WERI-Rb-1 (cell line): Measurements from ENCODE around the gene KLHL40.

Source experiments
- DNase-seq: peaks from one replicate; pipeline ENCODE4 v3.0.0-alpha.2; 2020
- H3K27ac ChIP-seq: fragments of 250-450 bp; sonication (Bioruptor Pico); 2 replicates; pipeline ENCODE4 v1.5.1; 2020; ENCODE audit warnings: mild to moderate bottlenecking, moderate library complexity
- H3K27me3 ChIP-seq: fragments of 250-450 bp; sonication (Bioruptor Pico); 2 replicates; pipeline ENCODE4 v1.5.1; 2021; ENCODE audit warnings: mild to moderate bottlenecking, low read depth, moderate library complexity; ENCODE audit not compliant: insufficient read depth, severe bottlenecking
- H3K36me3 ChIP-seq: fragments of 250-450 bp; sonication (Bioruptor Pico); 2 replicates; pipeline ENCODE4 v1.5.1; 2020; ENCODE audit warnings: mild to moderate bottlenecking, moderate library complexity
- H3K4me3 ChIP-seq: 2 replicates; pipeline ENCODE4 v1.5.1; 2011; ENCODE audit warnings: low read depth, mild to moderate bottlenecking, control low read depth, low read length
- H3K9me3 ChIP-seq: fragments of 250-450 bp; sonication (Bioruptor Pico); 2 replicates; pipeline ENCODE4 v1.5.1; 2021; ENCODE audit warnings: mild to moderate bottlenecking, moderate library complexity; ENCODE audit not compliant: severe bottlenecking
- TF ChIP-seq, protein P1 (sequence below): IDR thresholded peaks from 2 replicates; pipeline ENCODE4 v1.5.1; 2011; ENCODE audit warnings: low read depth, mild to moderate bottlenecking, control low read depth, inconsistent platforms, low read length

KLHL40 gene

DNA sequence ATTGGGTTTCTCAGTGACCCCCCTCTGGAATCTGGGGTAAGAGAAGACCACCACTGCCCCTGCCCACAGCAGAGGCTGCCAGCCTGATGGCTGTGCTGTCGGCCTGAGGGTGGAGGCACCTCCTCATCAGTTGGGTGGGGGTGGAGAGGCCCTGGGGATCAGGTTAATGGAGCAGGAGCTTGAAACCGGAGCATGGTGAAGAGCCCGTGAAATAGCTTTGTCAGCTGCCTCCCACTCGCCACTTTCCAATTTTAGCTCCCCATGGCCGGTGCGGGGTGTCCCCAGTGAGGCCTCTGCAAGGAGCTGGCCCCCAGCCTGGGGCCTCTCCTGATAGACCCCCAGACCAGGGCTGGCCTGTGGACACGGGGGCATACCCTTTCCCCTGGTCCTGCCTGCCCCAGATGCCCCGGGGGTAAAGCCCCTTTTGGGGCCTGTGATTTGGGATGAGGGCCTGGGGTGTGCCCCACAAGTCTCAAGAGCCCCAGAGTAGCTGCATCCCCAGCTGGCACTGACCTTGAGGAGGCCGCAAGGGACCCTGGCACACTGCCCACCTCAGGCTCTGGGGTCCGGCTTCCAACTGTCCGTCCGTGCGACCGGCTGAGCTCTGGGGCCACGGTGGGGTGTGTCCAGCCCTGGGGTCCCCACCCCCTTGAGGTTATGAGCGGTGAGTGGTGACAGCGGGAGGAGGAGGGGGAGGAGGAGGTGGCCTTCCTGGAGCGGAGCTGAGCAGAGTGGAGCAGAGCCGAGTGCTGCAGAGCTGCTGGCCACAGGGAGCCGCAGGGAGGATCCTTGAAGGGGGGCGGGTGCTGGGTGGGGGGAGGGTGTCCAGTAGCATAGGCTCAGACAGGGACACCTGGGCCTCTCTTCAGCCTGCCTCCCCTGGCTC is 17.0 kb downstream of the KLHL40 start, which contains the start of gene HHATL:
HHATL (minus strand) TSS at position 733 of the 886 bp plus-strand sequence. CDS start 1,972 bp downstream, outside the sequence.
- Histone ChIP-seq H3K36me3 (no peaks in the 10 kb centered on the region), H3K27me3 (no peaks in the 10 kb centered on the region), H3K4me3 (peak within 1 kb of the TSS; percentile 24), H3K27ac (peak within 1 kb of the TSS; percentile 57), H3K9me3 (no peaks in the 10 kb centered on the region)
- peak; percentile 81 for DNase-seq
- TF ChIP-seq, protein P1, sequence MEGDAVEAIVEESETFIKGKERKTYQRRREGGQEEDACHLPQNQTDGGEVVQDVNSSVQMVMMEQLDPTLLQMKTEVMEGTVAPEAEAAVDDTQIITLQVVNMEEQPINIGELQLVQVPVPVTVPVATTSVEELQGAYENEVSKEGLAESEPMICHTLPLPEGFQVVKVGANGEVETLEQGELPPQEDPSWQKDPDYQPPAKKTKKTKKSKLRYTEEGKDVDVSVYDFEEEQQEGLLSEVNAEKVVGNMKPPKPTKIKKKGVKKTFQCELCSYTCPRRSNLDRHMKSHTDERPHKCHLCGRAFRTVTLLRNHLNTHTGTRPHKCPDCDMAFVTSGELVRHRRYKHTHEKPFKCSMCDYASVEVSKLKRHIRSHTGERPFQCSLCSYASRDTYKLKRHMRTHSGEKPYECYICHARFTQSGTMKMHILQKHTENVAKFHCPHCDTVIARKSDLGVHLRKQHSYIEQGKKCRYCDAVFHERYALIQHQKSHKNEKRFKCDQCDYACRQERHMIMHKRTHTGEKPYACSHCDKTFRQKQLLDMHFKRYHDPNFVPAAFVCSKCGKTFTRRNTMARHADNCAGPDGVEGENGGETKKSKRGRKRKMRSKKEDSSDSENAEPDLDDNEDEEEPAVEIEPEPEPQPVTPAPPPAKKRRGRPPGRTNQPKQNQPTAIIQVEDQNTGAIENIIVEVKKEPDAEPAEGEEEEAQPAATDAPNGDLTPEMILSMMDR: no peak

DNA sequence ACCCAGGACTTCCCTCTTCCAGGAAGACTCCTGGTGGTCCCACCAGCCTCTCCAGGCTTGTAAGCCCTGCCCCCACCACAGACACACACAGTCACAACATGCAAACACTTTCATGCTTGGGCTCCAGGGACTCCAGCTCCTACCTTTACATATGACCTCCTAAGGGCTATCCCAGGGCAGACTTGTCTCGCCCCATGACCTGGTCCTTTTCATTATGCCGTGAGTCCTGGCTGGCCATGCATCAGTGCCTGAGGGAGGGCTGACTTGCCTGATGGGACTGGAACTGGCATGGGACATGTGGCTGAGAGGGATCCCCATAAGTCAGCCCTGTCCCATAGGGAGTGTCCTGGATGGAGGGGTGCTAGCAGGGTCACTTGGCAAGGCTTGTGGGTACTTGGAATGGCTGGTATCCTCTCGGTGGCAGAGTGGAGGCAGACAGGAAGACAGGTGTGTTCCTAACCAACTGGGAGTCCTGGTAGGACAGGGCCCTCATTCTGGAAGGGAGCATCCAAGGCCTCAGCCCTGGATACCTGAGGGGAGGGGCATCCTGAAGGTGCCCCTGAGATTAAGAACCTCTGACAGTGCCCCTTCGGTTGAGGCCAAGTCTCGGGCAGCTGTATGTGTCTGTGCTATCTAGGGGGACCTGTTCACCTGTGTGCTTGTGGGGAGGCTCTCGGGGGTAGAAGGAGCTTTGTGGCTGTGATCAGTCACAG is 17.8 kb downstream of the KLHL40 start:
- Histone ChIP-seq H3K27me3 (no peaks in the 10 kb centered on the region), H3K4me3 (no peak overlapping the region), H3K36me3 (no peaks in the 10 kb centered on the region), H3K27ac (peak overlapping the region; percentile 57), H3K9me3 (no peaks in the 10 kb centered on the region)
- TF ChIP-seq, protein P1: no peak
- DNase-seq: no peak

DNA sequence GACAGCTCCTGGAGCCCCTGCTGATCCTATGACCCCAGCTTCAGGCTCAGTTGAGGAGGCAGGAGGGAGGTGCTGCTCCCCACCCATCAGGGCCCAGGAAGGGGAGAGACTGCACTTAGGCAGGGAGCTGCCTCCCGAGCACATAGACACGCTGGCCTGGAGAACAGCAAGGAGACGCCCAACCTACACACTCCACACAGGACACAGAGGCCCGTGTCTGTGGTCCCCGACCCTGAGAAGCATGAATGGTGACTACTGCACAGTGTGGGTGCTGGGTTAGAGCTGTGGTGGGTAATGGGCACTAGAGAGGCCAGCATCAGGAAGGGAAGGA is 18.3 kb downstream of the KLHL40 start:
- Histone ChIP-seq H3K27ac (no peak overlapping the region), H3K4me3 (no peak overlapping the region), H3K9me3 (no peaks in the 10 kb centered on the region), H3K27me3 (no peaks in the 10 kb centered on the region), H3K36me3 (no peaks in the 10 kb centered on the region)
- no peak for DNase-seq
- TF ChIP-seq, protein P1: no peak

DNA sequence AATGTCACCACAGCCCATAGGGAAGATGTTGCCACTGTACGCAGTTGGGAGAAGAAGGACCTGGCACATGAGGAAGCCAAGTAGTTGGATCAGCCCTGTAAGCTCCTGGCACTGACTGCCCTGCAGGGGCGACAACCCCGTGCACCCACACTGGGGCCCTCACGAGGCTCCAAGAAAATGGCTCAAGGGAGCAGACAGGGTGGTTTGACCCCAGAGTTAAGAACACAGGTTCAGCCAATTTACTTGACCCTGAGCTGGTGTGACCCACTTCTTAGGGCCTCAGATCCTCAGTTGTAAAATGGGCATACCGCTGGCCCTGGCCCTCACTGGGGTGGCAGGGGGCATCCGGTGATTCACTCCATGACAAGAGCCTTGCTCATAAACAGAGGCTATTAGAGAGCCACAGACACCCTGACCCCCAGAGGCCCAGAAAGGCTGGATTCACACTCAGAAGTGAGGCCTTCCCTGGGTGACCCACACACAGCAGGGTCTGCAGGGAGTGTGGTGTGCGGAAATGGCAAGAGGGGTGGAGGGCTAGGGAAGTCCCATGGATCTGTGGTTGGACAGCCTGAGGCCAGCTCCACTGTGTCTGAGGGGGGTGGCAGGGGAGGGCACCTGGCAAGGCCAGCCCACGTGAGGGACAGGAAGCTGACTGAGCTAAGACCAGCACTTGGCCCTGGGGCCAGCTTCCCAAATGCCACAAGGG is 19.0 kb downstream of the KLHL40 start:
- H3K27me3 ChIP-seq: no peaks in the 10 kb centered on the region
- TF ChIP-seq, protein P1: no peak
- no peak overlapping the region for H3K4me3 ChIP-seq
- H3K27ac ChIP-seq: no peak overlapping the region
- no peaks in the 10 kb centered on the region for H3K9me3 ChIP-seq
- no peak for DNase-seq
- no peaks in the 10 kb centered on the region for H3K36me3 ChIP-seq

DNA sequence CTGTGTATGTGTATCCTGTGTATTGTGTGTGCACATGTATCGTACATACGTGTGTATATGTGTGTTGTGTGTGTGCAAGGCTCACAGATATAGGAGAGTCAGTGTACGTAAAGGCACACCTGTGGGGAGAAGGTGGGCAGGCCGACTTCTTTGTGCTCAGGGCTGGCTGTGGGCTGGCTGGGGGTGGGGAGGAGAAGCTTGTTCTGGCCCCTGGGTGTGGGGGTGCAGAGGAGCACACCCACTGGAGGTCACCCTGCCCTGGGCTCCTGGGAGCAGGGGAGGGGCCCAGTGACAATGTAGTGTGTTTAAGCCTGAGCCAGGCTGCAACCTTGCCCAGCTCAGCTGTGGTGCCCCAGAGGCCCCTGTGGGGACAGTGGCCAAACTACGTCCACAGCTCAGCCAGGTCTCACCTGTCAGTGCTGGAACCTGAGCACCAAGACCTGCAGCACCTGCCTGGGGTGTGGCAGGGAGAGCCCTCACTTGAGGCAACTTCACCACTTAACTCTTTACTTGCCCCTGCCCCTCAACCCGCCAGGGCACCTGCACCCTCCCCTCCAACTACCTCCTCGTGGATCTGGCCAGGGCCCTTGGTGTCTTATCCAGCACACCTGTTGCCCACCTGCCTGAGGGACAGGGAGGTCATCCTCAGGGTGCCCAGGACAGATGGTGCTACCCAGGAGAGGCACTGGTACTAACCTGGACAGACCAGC is 19.9 kb downstream of the KLHL40 start:
- DNase-seq: no peak
- Histone ChIP-seq H3K36me3 (no peaks in the 10 kb centered on the region), H3K4me3 (no peak overlapping the region), H3K27me3 (no peaks in the 10 kb centered on the region), H3K27ac (no peak overlapping the region), H3K9me3 (no peaks in the 10 kb centered on the region)
- TF ChIP-seq, protein P1: no peak
